Central memory CD4-positive, alpha-beta T cell (primary cell): ENCODE data around the gene CASKIN2.
"Not testable (repeated sequence)": the region's sequence is repeated elsewhere in the genome, so short reads cannot be mapped to it uniquely, and the experiment has no call there.

Source experiments
- DNase-seq: peaks from one replicate; pipeline ENCODE4 v3.0.0; 2022

CASKIN2 gene

GRCh38 chr17:75463603-75464002, 51.7 kb downstream of the CASKIN2 start:
- DNase-seq = no peak

DNA sequence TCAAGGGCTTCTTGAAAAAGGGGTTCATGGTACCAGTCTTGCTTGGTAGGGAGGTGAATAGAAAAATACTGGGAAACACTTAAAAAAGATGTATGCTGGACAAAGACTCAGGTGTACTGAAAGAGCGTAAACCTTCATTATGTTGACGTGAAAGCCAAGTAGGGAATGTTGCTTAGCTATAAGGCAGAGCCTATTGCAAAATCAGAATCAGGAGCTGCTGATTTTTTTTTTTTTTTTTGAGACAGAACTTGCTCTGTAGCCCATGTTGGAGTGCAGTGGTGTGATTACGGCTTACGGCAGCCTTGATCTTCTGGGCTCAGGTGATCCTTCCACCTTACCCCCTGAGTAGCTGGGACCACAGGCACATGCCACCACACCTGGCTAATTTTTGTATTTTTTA, 55.0 kb downstream of the CASKIN2 start:
- DNase-seq = no peak

- DNase-seq = no peak
Measured at GRCh38 chr17:75459590-75460267, 55.6 kb downstream of the CASKIN2 start.

DNA sequence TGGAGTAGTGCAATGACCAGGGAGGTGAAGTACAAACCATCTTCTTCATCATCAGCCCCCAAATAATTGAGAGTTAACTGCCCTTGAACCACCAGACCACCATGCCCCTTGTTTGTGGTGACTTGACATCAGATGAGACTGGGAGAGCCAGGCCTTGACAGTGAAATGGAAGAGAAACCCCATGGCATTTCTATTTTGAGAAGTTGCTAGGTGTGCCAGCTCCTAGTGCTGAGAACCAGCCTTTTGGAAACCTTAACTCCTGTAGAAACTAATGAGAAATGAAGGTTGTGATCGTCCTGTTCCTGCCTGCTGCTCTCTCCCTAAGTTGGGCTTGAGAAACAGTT, 56.1 kb downstream of the CASKIN2 start:
- no peak for DNase-seq

DNA sequence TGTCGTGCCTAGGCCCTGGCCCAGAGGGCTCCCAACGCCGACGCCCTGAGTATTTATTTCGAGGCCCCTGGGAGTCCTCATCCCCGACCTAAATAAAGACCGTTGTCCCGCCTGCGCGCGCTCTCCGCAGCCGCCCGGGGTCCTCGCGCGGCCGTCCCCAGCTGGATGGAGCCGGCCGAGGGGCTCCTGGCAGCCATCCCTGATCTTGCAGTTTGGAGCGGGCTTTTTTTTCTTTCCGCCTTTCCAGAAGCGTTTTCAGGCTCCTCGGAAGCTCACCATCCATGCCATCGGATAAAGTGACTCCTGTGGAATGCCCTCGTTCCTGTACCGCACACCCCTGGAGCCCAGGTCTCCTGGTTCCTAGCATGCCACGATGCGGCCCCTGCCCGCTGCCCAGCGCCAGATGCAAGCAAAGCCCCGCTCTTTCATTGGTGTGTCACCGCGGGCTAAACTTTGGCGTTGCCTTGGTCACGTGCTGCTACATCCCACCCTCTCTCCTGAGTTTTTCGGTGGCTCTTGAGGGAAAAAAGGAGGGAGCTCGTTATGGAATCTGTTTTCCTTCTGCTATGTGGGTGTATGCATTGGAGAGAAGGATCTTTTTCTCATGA, 58.2 kb downstream of the CASKIN2 start:
- DNase-seq = no peak

DNA sequence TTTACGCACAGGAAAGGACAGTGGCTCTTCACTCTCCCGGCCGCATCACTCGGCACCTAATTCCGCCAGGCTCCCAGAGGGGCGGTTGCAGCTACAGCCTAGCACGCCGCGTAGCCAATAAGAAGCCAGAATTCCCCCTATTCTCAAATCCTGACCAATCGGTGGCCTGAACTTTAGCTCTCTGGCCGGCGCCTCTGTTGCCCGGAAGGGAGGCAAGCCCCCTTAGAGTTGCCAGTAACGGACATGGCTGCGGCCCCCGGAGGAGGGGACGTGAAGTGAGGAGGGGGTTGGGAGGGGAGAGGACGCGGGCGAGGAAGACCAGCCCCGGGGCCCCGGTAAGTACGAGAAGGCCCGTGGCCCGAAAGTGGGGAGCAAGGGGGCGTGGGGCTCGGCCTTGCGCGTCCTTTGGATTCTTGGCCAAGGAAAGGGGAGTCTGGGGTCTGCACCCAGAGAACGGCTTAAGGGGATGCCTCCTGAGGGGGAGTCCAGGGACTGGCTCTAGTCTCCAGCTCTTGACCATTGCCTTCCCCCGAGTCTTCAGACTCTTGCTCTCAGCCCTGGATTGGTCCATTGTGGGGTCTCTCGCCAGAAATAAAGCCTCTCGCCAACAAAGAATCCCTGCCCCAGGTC, 58.8 kb downstream of the CASKIN2 start, which contains the start of gene TMEM94:
Gene TMEM94, plus strand, starts transcription at position 219 of the 630 bp plus-strand sequence. CDS start 15,271 bp downstream, outside the sequence.
- DNase-seq = peak; percentile 90

DNA sequence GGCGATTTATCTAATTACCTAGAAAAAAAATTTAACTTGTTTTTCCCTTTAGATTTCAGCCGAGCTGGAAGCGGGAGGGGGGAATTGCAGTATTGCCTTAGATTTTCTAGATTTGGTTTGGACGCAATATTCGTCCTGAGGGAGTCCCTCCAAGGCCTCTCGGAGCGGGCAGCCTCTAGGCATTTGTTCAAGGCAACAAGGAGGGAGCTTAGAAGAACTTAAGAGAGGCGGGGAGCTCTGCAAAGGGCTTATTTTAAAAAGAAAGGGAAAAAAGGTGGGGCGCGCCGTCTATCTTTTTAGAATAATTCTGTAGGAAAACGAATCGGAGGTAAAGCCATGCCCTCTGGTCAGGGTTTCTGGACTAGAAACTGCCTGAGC, 59.3 kb downstream of the CASKIN2 start:
- no peak for DNase-seq

GRCh38 chr17:75454672-75455071, 60.7 kb downstream of the CASKIN2 start:
- not testable (repeated sequence) for DNase-seq

- DNase-seq = no peak
Measured at GRCh38 chr17:75454193-75454592, 61.1 kb downstream of the CASKIN2 start.

DNA sequence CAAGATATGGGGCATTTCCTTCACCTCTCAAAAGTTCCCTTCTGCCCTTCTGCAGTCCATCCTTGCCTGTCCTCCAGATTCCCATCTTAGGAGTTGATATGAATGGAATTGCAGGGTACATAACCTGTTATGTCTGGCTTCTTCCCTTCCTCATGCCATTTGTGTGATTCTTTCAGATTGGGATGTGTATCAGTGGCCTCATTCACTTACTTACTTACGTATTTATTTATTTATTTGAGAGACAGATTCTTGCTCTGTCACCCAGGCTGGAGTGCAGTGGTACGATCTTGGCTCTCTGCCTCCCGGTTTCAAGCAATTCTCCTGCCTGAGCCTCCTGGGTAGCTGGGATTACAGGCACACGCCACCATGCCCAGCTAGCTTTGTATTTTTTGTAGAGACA, 65.1 kb downstream of the CASKIN2 start:
- no peak for DNase-seq
